HCT116 (cell line): Measurements from ENCODE around the gene ACSS3. TPM values are rescaled to one million over a fixed set of nuclear protein-coding genes. Genes with fewer than 3 reads are reported as not detected.

Experiments used
- ATAC-seq: fragments of 200-7000 bp; cut with Tn5 transposase; 2 replicates; pipeline ENCODE4 v1.9.1; 2020; ENCODE audit warnings: mild to moderate bottlenecking, moderate library complexity
- BruUV-seq: library from RNA; stranded (reverse); fragments of 400-500 nt; replicated peaks from 2 replicates; lab custom pipeline; 2021; lab: Mats Ljungman, UMichigan
- CTCF ChIA-PET: fragments of 300-600 bp; sonication (Branson Sonifier 250); formaldehyde crosslinking; loops from one replicate; lab custom pipeline; 2021; ENCODE audit warnings: antibody characterized with exemption; lab: Charles Lee
- POLR2A ChIA-PET: fragments of 300-600, 350-600 bp; sonication (Branson Sonifier 250); formaldehyde crosslinking; loops from one replicate; lab custom pipeline; 2021; ENCODE audit warnings: antibody characterized with exemption; lab: Charles Lee
- RAD21 ChIA-PET, 2 experiments: fragments of 300-600 bp; sonication (Branson Sonifier 250); formaldehyde crosslinking; loops; one replicate each; lab custom pipeline; 2023; ENCODE audit warnings: low total read pairs in 2 of 2; ENCODE audit not compliant: uncharacterized antibody in 2 of 2, unreplicated experiment in 2 of 2, low non-redundant PET in 1 of 2; lab: Charles Lee
- DNase-seq: peaks from one replicate; pipeline ENCODE4 v3.0.0-alpha.2; 2010; ENCODE audit warnings: low read depth, low spot score
- H2AFZ ChIP-seq: fragments of 200-600 bp; shearing (Covaris generic), sonication (generic); 2 replicates; pipeline ENCODE4 v1.6.1; 2017; ENCODE audit warnings: low read depth, mixed run types, mixed read lengths, antibody characterized with exemption, low read length; ENCODE audit not compliant: poor library complexity, severe bottlenecking
- H3K27ac ChIP-seq: 2 replicates; pipeline ENCODE4 v1.5.1; 2012; ENCODE audit warnings: low read depth, low read length
- H3K27me3 ChIP-seq: fragments of 200-600 bp; sonication (generic); 2 replicates; pipeline ENCODE4 v1.6.1; 2016; ENCODE audit warnings: mixed run types, low read length, mixed read lengths; ENCODE audit not compliant: insufficient read depth
- H3K36me3 ChIP-seq, 2 experiments: fragments of 200-500 bp in 1 of 2; fragments of 200-600 bp in 1 of 2; sonication (Bioruptor generic) in 1 of 2; sonication (generic) in 1 of 2; 2 replicates each; pipeline versions ENCODE4 v1.5.1 to v1.6.1; 2014 to 2016; ENCODE audit warnings: low read length in 2 of 2, inconsistent platforms in 1 of 2, mixed read lengths in 1 of 2, mixed run types in 1 of 2; ENCODE audit not compliant: insufficient read depth in 2 of 2, control insufficient read depth in 1 of 2
- H3K4me1 ChIP-seq, 2 experiments: fragments of 200-600 bp in 1 of 2; sonication (generic) in 1 of 2; 2 replicates each; pipeline versions ENCODE4 v1.5.1 to v1.6.1; 2012 to 2017; ENCODE audit warnings: low read length in 2 of 2, inconsistent platforms in 1 of 2, mild to moderate bottlenecking in 1 of 2, mixed read lengths in 1 of 2, mixed run types in 1 of 2, moderate library complexity in 1 of 2; ENCODE audit not compliant: insufficient read depth in 2 of 2, control insufficient read depth in 1 of 2
- H3K4me2 ChIP-seq: fragments of 200-600 bp; sonication (generic); 2 replicates; pipeline ENCODE4 v1.6.1; 2017; ENCODE audit warnings: mixed run types, low read length, mixed read lengths
- H3K4me3 ChIP-seq, 2 experiments: fragments of 200-600 bp in 1 of 2; sonication (generic) in 1 of 2; replicated peaks in 1 of 2; 2 replicates each; pipeline ENCODE4 v1.5.1; 2011 to 2016; ENCODE audit warnings: low read length in 2 of 2, control low read depth in 1 of 2, low read depth in 1 of 2, mild to moderate bottlenecking in 1 of 2, mixed read lengths in 1 of 2, mixed run types in 1 of 2
- H3K79me2 ChIP-seq: fragments of 200-600 bp; sonication (generic); 2 replicates; pipeline ENCODE4 v1.6.1; 2017; ENCODE audit warnings: mild to moderate bottlenecking, mixed run types, low read length, moderate library complexity, mixed read lengths; ENCODE audit not compliant: insufficient read depth
- H3K9ac ChIP-seq: fragments of 200-600 bp; sonication (generic); 2 replicates; pipeline ENCODE4 v1.6.1; 2016; ENCODE audit warnings: low read length, mixed read lengths
- H3K9me2 ChIP-seq: fragments of 200-600 bp; sonication (generic), shearing (Covaris generic); 2 replicates; pipeline ENCODE4 v1.6.1; 2017; ENCODE audit warnings: mixed run types, mild to moderate bottlenecking, moderate library complexity; ENCODE audit not compliant: insufficient read depth
- H3K9me3 ChIP-seq, 2 experiments: fragments of 200-500 bp in 1 of 2; fragments of 200-600 bp in 1 of 2; sonication (Bioruptor generic) in 1 of 2; sonication (generic) in 1 of 2; 2 replicates each; pipeline ENCODE4 v1.6.1; 2014 to 2017; ENCODE audit warnings: low read length in 2 of 2, mixed read lengths in 2 of 2, inconsistent platforms in 1 of 2, low read depth in 1 of 2, mild to moderate bottlenecking in 1 of 2, mixed run types in 1 of 2, moderate library complexity in 1 of 2; ENCODE audit not compliant: control insufficient read depth in 1 of 2, insufficient read depth in 1 of 2
- H4K20me1 ChIP-seq: fragments of 200-600 bp; sonication (generic), shearing (Covaris generic); 2 replicates; pipeline ENCODE4 v1.6.1; 2017; ENCODE audit warnings: mixed run types, mild to moderate bottlenecking, moderate library complexity; ENCODE audit not compliant: insufficient read depth
- CBX3 ChIP-seq: IDR thresholded peaks from 2 replicates; pipeline ENCODE4 v1.6.1; 2012; ENCODE audit warnings: low read depth
- FOSL1 ChIP-seq: IDR thresholded peaks from 2 replicates; pipeline ENCODE4 v1.6.1; 2012; ENCODE audit warnings: low read depth
- JUND ChIP-seq: IDR thresholded peaks from 2 replicates; pipeline ENCODE4 v1.6.1; 2012
- MAX ChIP-seq: IDR thresholded peaks from 2 replicates; pipeline ENCODE4 v1.6.1; 2012
- SIN3A ChIP-seq: IDR thresholded peaks from 2 replicates; pipeline ENCODE4 v1.6.1; 2012; ENCODE audit warnings: low read depth
- SP1 ChIP-seq: IDR thresholded peaks from 2 replicates; pipeline ENCODE4 v1.6.1; 2012; ENCODE audit warnings: low read depth
- TCF7L2 ChIP-seq: IDR thresholded peaks from 2 replicates; pipeline ENCODE4 v1.7.0; 2011; ENCODE audit warnings: borderline replicate concordance, inconsistent platforms; ENCODE audit not compliant: insufficient read depth, insufficient read length; ENCODE audit errors: extremely low read depth
- ZNF274 ChIP-seq: fragments of 200-500 bp; sonication (Bioruptor generic); IDR thresholded peaks from 2 replicates; pipeline ENCODE4 v1.6.1; 2014; ENCODE audit warnings: mild to moderate bottlenecking, low read depth, low read length, inconsistent platforms
- intact Hi-C: fragments of 100-400 bp; cut with micrococcal nuclease; formaldehyde crosslinking; loops from 2 replicates; pipeline ENCODE4 v1.10.0; 2022
- total RNA-seq: library from RNA; stranded (reverse); gene quantifications from one replicate; pipeline ENCODE4 v1.2.1, GENCODE V29; 2021; ENCODE audit not compliant: unreplicated experiment
- TF ChIP-seq, protein P1 (sequence below): IDR thresholded peaks from 2 replicates; pipeline ENCODE4 v1.6.1; 2011; ENCODE audit warnings: mild to moderate bottlenecking, low read length, moderate library complexity; ENCODE audit not compliant: insufficient replicate concordance; ENCODE audit errors: extremely low read depth

The ACSS3 gene
- total RNA-seq, 1 experiment from 2014 or later = 0.30 TPM

DNA sequence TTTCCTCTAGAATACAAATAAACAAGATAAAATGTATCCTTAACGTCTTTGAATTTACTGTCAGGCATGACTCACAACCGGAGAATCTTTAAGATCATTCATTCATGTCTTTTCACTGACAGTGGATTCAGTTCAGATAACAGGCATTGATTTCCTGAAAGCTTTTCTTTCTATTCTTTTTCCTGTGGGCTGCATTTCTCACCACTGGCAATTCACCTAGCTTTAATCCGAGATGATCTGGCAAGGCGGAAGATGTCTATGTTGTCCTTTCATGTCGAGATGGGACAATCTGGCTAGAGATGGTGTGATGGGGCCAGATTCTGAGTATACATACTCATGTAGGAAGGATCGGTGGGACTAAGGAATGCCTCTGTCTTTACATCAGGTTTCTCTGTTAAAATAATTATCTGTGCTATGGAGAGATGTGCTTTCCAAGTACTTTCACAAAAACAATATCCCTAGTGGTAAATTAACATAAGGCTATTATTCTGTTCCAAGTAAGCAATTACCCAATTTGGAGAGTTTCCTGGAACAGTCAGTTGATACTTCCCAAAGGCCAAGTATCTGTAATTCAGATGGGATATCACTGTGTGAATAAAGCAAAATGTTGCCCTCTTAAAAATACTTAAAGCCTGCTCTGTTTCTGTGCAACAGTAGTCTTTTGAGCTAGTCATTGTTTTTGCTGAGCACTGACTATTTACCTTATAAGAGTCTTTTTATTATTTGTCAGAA is 17.8 kb downstream of the ACSS3 start:
- H3K4me2 ChIP-seq = no peak overlapping the region
- no peak overlapping the region for H2AFZ ChIP-seq
- no peaks in the 10 kb centered on the region for H3K36me3 ChIP-seq
- H3K27me3 ChIP-seq = 0 out of 2 replicates have a peak, but pooled peaks cover 6% of the 10 kb centered on the region
- no peaks in the 10 kb centered on the region for H3K9me3 ChIP-seq
- ATAC-seq = no peak
- no peaks in the 10 kb centered on the region for H3K9me2 ChIP-seq
- no peaks in the 10 kb centered on the region for H3K4me1 ChIP-seq
- POLR2A ChIA-PET = no interaction called here
- TF ChIP-seq JUND = no peak
- TF ChIP-seq, protein P1, sequence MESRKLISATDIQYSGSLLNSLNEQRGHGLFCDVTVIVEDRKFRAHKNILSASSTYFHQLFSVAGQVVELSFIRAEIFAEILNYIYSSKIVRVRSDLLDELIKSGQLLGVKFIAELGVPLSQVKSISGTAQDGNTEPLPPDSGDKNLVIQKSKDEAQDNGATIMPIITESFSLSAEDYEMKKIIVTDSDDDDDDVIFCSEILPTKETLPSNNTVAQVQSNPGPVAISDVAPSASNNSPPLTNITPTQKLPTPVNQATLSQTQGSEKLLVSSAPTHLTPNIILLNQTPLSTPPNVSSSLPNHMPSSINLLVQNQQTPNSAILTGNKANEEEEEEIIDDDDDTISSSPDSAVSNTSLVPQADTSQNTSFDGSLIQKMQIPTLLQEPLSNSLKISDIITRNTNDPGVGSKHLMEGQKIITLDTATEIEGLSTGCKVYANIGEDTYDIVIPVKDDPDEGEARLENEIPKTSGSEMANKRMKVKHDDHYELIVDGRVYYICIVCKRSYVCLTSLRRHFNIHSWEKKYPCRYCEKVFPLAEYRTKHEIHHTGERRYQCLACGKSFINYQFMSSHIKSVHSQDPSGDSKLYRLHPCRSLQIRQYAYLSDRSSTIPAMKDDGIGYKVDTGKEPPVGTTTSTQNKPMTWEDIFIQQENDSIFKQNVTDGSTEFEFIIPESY = no peak
- no peak for TF ChIP-seq SP1
- TF ChIP-seq CBX3 = no peak
- no peak for TF ChIP-seq MAX
- TF ChIP-seq FOSL1 = no peak
- TF ChIP-seq SIN3A = no peak
- no peak for TF ChIP-seq ZNF274
- TF ChIP-seq TCF7L2 = no peak
- H3K27ac ChIP-seq = no peak overlapping the region
- RAD21 ChIA-PET = no interaction called here
- CTCF ChIA-PET = no interaction called here
- BruUV-seq = no TSS peak
- no peaks in the 10 kb centered on the region for H3K79me2 ChIP-seq
- DNase-seq = no peak
- H3K4me3 ChIP-seq = no peak overlapping the region
- H4K20me1 ChIP-seq = no peaks in the 10 kb centered on the region
- H3K9ac ChIP-seq = no peak overlapping the region
- intact Hi-C loops = no loop called here
